Measurements from ENCODE around the gene KRTAP5-7. TPM values are rescaled to one million over a fixed set of nuclear protein-coding genes. Genes with fewer than 3 reads are reported as not detected.
"Not testable (repeated sequence)": the region's sequence is repeated elsewhere in the genome, so short reads cannot be mapped to it uniquely, and the experiment has no call there.

KRTAP5-7 gene
- total RNA-seq (under 1 TPM in 1 of 2 donors, not detected in 1; 0.24 TPM), polyA plus RNA-seq (ENCODE audit: insufficient read length in 6 of 6) (under 1 TPM in 2 of 6 donors, not detected in 4; 0.14 to 0.18 TPM)
- long read RNA-seq, donor 1, partial matches to known transcripts: 0 of 1 reads
- long read RNA-seq, donor 1, other reads (novel, unspliced or antisense): 0 of 1 reads
- long read RNA-seq, donor 2: 0 reads
- long read RNA-seq, donor 3: 0 reads
- long read RNA-seq, donor 4: 0 reads
- long read RNA-seq, donor 5: 0 reads
- long read RNA-seq, donor 6: 0 reads
- long read RNA-seq, donor 7: 0 reads
- long read RNA-seq, donor 8: 0 reads
- long read RNA-seq, donor 9: 0 reads
- long read RNA-seq, donor 10: 0 reads
- long read RNA-seq, donor 11, partial matches to known transcripts: 0 of 1 reads
- long read RNA-seq, donor 11, other reads (novel, unspliced or antisense): 0 of 1 reads
- long read RNA-seq, donor 12: 0 reads

GRCh38 chr11:71526796-71527575 is at the start of gene KRTAP5-7:
Gene KRTAP5-7, plus strand, starts transcription at chr11:71527267. Its CDS starts 34 bp downstream, at chr11:71527301.
- intact Hi-C loops (cut with DNase I); DNase-seq; H3K4me1 ChIP-seq; ATAC-seq; H3K9me3 ChIP-seq; H3K4me3 ChIP-seq; H3K27me3 ChIP-seq; H3K27ac ChIP-seq; H3K36me3 ChIP-seq: not testable (repeated sequence)

GRCh38 chr11:71477641-71478527 is 49.2 kb upstream of the KRTAP5-7 start:
- Histone ChIP-seq H3K4me3 (no peak overlapping the region), H3K4me1 (no peaks in the 10 kb centered on the region), H3K27ac (no peak overlapping the region), H3K27me3 (no peaks in the 10 kb centered on the region), H3K9me3 (no peaks in the 10 kb centered on the region), H3K36me3 (peaks cover 0 to 98% of the 10 kb centered on the region in 2 donors)
- intact Hi-C loops (cut with DNase I): no loop called here
- peak in 1 of 4 donors; percentile 41 for DNase-seq
- ATAC-seq: no peak
- no peak for TF ChIP-seq CTCF (IDR thresholded peaks at IDR 0.05)

- H3K9me3 ChIP-seq: no peaks in the 10 kb centered on the region
- TF ChIP-seq CTCF (IDR thresholded peaks at IDR 0.05): no peak
- DNase-seq (peak in 1 of 4 donors; percentile 57), ATAC-seq (no peak)
- H3K4me3 ChIP-seq: no peak overlapping the region
- no peaks in the 10 kb centered on the region for H3K4me1 ChIP-seq
- no peaks in the 10 kb centered on the region for H3K27me3 ChIP-seq
- intact Hi-C loops (cut with DNase I): no loop called here
- peaks cover 4 to 98% of the 10 kb centered on the region in 2 donors for H3K36me3 ChIP-seq
- H3K27ac ChIP-seq: no peak overlapping the region
Measured at GRCh38 chr11:71478528-71478840, 48.6 kb upstream of the KRTAP5-7 start.

GRCh38 chr11:71481101-71481960 is 45.7 kb upstream of the KRTAP5-7 start:
- no peak for TF ChIP-seq CTCF (IDR thresholded peaks at IDR 0.05)
- DNase-seq (peak in 1 of 4 donors; percentile 61), ATAC-seq (no peak)
- Histone ChIP-seq H3K27me3 (no peaks in the 10 kb centered on the region), H3K27ac (no peak overlapping the region), H3K4me3 (no peak overlapping the region), H3K9me3 (no peaks in the 10 kb centered on the region), H3K4me1 (no peaks in the 10 kb centered on the region), H3K36me3 (peaks cover 4 to 98% of the 10 kb centered on the region in 2 donors)
- intact Hi-C loops (cut with DNase I): no loop called here

- intact Hi-C loops (cut with DNase I): no loop called here
- no peaks in the 10 kb centered on the region for H3K9me3 ChIP-seq
- no peak overlapping the region for H3K27ac ChIP-seq
- ATAC-seq (no peak), DNase-seq (peak in 1 of 4 donors; percentile 57)
- H3K27me3 ChIP-seq: no peaks in the 10 kb centered on the region
- H3K4me3 ChIP-seq: no peak overlapping the region
- no peaks in the 10 kb centered on the region for H3K4me1 ChIP-seq
- no peak for TF ChIP-seq CTCF (IDR thresholded peaks at IDR 0.05)
- peaks cover 4 to 98% of the 10 kb centered on the region in 2 donors for H3K36me3 ChIP-seq
Measured at GRCh38 chr11:71482216-71482615, 44.9 kb upstream of the KRTAP5-7 start.
